ENCODE measurements around the gene AFF3.
"Not testable (repeated sequence)": the region's sequence is repeated elsewhere in the genome, so short reads cannot be mapped to it uniquely, and the experiment has no call there.

The AFF3 gene

GRCh38 chr2:100142393-100142792 is at the start of gene AFF3:
AFF3 (minus strand) TSS chr2:100142590; CDS start chr2:100104454, 38,136 bp downstream.
- DNase-seq: peak; percentile 21

- DNase-seq: no peak
These were observed 47.0 kb upstream of the AFF3 start for GRCh38 chr2:100189387-100189786.

GRCh38 chr2:100188326-100188725 is 45.9 kb upstream of the AFF3 start:
- no peak for DNase-seq

- no peak for DNase-seq
These were observed 43.7 kb upstream of the AFF3 start for GRCh38 chr2:100186126-100186525.

- DNase-seq: no peak
These were observed 43.1 kb upstream of the AFF3 start for GRCh38 chr2:100185516-100185915.

GRCh38 chr2:100185105-100185504 is 42.7 kb upstream of the AFF3 start:
- no peak for DNase-seq

- peak; percentile 2 for DNase-seq
These were observed 41.8 kb upstream of the AFF3 start for GRCh38 chr2:100184055-100184737.

- DNase-seq: no peak
These were observed 40.3 kb upstream of the AFF3 start for GRCh38 chr2:100182494-100183361.

- no peak for DNase-seq
These were observed 38.1 kb upstream of the AFF3 start for GRCh38 chr2:100180503-100180902.

GRCh38 chr2:100179806-100180205 is 37.4 kb upstream of the AFF3 start:
- DNase-seq: no peak

- DNase-seq: no peak
These were observed 36.5 kb upstream of the AFF3 start for GRCh38 chr2:100178864-100179263.

GRCh38 chr2:100178085-100178788 is 35.8 kb upstream of the AFF3 start:
- DNase-seq: no peak

GRCh38 chr2:100176925-100177324 is 34.5 kb upstream of the AFF3 start:
- DNase-seq: no peak

- DNase-seq: no peak
These were observed 31.6 kb upstream of the AFF3 start for GRCh38 chr2:100174026-100174431.

- no peak for DNase-seq
These were observed 24.3 kb upstream of the AFF3 start for GRCh38 chr2:100166701-100167100.

GRCh38 chr2:100163605-100164004 is 21.2 kb upstream of the AFF3 start:
- no peak for DNase-seq

GRCh38 chr2:100161945-100162620 is 19.7 kb upstream of the AFF3 start:
- DNase-seq: no peak

- no peak for DNase-seq
These were observed 18.0 kb upstream of the AFF3 start for GRCh38 chr2:100160396-100160795.

- DNase-seq: not testable (repeated sequence)
These were observed 9.4 kb upstream of the AFF3 start for GRCh38 chr2:100151832-100152231.

GRCh38 chr2:100151310-100151709 is 8.9 kb upstream of the AFF3 start:
- DNase-seq: no peak

GRCh38 chr2:100148883-100149282 is 6.5 kb upstream of the AFF3 start:
- DNase-seq: no peak

GRCh38 chr2:100146657-100146960 is 4.2 kb upstream of the AFF3 start:
- DNase-seq: no peak
